GM12891 (cell line): Measurements from ENCODE around the gene FAM124A.

ENCODE experiments used
- DNase-seq: peaks from one replicate; pipeline ENCODE4 v3.0.0; 2011; ENCODE audit warnings: low spot score; ENCODE audit not compliant: insufficient read length
- FAIRE-seq: peaks from 2 replicates; lab custom pipeline; 2011; peaks lifted over from hg19 to GRCh38; lab: Jason Lieb, UNC
- PAX5 ChIP-seq: IDR thresholded peaks from 2 replicates; pipeline ENCODE4 v1.6.1; 2011; ENCODE audit warnings: low read length, moderate library complexity, mild to moderate bottlenecking; ENCODE audit not compliant: insufficient read depth, severe bottlenecking
- POLR2A ChIP-seq: IDR thresholded peaks from 2 replicates; pipeline ENCODE4 v1.6.1; 2011; ENCODE audit warnings: low read depth, low read length, control low read depth
- POLR2AphosphoS5 ChIP-seq: IDR thresholded peaks from 2 replicates; pipeline ENCODE4 v1.6.1; 2011; ENCODE audit warnings: low read depth, low read length, control low read depth
- POU2F2 ChIP-seq: IDR thresholded peaks from 2 replicates; pipeline ENCODE4 v1.6.1; 2011; ENCODE audit warnings: low read depth, mild to moderate bottlenecking, control low read depth, low read length, moderate library complexity
- SPI1 ChIP-seq: IDR thresholded peaks from 2 replicates; pipeline ENCODE4 v1.6.1; 2011; ENCODE audit warnings: low read depth, low read length, control low read depth
- TAF1 ChIP-seq: IDR thresholded peaks from 2 replicates; pipeline ENCODE4 v1.6.1; 2011; ENCODE audit warnings: low read depth, low read length, control low read depth

The FAM124A gene

DNA sequence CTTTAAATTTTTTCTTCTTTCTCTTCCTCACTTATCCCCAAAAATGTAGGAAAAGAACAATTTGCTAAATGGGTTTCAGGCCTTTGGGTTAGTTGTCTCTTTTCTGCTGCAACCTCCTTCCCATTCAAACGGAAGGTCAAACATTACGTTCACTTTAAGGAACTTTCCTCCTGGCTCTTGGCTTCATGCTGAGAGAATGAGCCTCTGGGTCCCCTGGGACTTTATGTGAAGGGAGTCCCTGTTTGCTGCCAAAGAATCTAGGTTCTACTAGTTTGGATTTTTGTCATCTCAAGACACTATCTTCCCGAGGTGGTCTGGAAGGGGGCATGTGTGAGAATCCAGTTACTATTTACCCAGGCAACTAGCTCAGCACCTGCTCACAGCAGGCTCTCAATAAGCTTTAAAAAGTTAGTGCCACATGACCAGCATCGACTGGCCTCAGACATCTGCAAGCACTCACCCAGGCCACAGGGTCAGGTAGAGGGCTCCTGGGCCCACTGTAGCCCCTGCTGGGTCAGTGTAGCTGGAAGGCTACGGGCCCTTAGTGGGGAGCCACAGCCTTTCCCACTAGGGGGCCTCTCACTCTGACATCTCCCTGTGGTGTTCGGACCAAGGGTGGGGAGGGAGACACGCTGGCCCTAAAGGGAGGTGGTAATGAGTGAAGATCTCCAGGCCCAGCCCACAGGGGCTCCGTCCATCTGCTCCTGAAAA lies 40.5 kb downstream of the FAM124A start:
- no peak for FAIRE-seq
- DNase-seq = no peak

DNA sequence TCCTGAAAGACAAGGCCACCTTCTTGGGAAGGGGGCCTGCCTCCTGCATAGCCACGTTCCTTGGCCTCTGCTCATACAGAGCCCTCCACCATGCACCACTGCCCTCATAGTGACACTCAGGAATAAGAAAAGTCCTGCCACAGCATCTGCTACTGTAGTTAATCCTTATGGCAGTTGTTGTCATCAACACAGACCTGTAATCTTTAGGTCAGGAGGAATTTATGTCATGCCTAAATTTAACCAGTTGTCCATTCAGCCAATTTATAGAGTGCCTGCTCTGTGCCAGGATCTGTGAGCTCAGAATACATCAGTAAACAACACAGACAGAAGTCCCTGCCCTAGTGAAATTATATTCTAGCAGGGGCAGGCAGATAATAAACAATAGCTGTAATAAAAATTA lies 44.4 kb downstream of the FAM124A start:
- no peak for FAIRE-seq
- no peak for DNase-seq
- TF ChIP-seq POLR2AphosphoS5 (no peak), POU2F2 (no peak), TAF1 (no peak)

More for the DNA sequence above, 40.5 kb downstream of the FAM124A start:
- TF ChIP-seq SPI1 = no peak
- no peak for TF ChIP-seq POLR2AphosphoS5

GRCh38 chr13:51267622-51268021 lies 45.4 kb downstream of the FAM124A start:
- no peak for DNase-seq
- no peak for FAIRE-seq
- TF ChIP-seq TAF1 (no peak), SPI1 (no peak), POLR2A (no peak), PAX5 (no peak), POU2F2 (no peak), POLR2AphosphoS5 (no peak)

DNA sequence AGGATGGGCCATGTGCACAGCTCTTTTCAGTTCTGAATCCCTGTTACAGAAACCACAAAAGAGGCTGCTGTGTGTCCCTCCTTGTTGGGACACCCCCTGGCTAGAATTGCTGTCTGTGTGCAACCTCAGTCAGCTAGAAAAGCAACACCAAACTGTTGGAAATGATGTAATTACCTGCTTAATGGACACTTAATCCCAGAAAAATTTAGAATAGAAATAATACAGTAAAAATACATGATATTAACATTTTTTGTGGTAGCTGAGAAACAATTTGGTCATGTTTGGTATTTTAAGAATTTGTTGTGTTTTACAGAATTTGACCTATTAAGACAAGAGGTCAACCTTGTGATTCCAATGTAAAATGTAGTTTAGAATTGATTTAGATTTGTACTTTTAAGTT lies 46.8 kb downstream of the FAM124A start:
- DNase-seq = no peak
- no peak for TF ChIP-seq TAF1
- TF ChIP-seq POLR2A = no peak
- no peak for TF ChIP-seq POU2F2
- no peak for FAIRE-seq

GRCh38 chr13:51270623-51271415 lies 48.6 kb downstream of the FAM124A start:
- TF ChIP-seq POLR2AphosphoS5 = no peak
- TF ChIP-seq SPI1 = no peak
- no peak for TF ChIP-seq POLR2A
- TF ChIP-seq POU2F2 = no peak
- no peak for TF ChIP-seq TAF1
- no peak for TF ChIP-seq PAX5
- FAIRE-seq (no peak), DNase-seq (no peak)

- FAIRE-seq (no peak), DNase-seq (no peak)
- TF ChIP-seq POU2F2 = no peak
- TF ChIP-seq POLR2A = no peak
- no peak for TF ChIP-seq SPI1
- TF ChIP-seq PAX5 = no peak
- TF ChIP-seq POLR2AphosphoS5 = no peak
- no peak for TF ChIP-seq TAF1
Measured at GRCh38 chr13:51271528-51272085, 49.4 kb downstream of the FAM124A start.

GRCh38 chr13:51275101-51275500 lies 52.9 kb downstream of the FAM124A start:
- no peak for DNase-seq
- no peak for FAIRE-seq
- no peak for TF ChIP-seq SPI1
- TF ChIP-seq TAF1 = no peak
- no peak for TF ChIP-seq POLR2A
- TF ChIP-seq POLR2AphosphoS5 = no peak
- no peak for TF ChIP-seq PAX5
- no peak for TF ChIP-seq POU2F2

DNA sequence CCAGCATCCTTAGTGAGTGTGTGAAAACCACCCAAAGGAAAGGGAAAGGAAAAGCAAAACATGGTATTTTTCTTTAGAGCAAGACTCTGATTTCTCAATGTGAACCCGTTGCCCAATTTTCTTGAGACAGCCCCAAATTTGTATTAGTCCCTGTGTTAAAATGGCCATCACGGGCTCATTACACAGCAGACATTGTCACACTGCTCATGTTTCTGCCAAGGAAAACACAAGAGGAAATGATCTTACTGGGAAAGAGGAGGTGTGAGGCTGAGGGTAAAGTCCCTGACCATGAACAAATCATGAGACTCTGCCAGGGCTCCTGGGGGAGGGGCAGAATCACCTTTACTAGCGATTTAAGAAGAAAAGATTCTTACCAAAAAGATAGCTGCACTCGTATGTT lies 54.4 kb downstream of the FAM124A start:
- FAIRE-seq = no peak

GRCh38 chr13:51277928-51278327 lies 55.7 kb downstream of the FAM124A start:
- TF ChIP-seq TAF1 (no peak), SPI1 (no peak), PAX5 (no peak), POU2F2 (no peak), POLR2A (no peak), POLR2AphosphoS5 (no peak)
- DNase-seq = no peak
- FAIRE-seq = no peak

More for the DNA sequence above, 54.4 kb downstream of the FAM124A start:
- DNase-seq = no peak
- TF ChIP-seq POLR2A = no peak
- TF ChIP-seq POU2F2 = no peak

DNA sequence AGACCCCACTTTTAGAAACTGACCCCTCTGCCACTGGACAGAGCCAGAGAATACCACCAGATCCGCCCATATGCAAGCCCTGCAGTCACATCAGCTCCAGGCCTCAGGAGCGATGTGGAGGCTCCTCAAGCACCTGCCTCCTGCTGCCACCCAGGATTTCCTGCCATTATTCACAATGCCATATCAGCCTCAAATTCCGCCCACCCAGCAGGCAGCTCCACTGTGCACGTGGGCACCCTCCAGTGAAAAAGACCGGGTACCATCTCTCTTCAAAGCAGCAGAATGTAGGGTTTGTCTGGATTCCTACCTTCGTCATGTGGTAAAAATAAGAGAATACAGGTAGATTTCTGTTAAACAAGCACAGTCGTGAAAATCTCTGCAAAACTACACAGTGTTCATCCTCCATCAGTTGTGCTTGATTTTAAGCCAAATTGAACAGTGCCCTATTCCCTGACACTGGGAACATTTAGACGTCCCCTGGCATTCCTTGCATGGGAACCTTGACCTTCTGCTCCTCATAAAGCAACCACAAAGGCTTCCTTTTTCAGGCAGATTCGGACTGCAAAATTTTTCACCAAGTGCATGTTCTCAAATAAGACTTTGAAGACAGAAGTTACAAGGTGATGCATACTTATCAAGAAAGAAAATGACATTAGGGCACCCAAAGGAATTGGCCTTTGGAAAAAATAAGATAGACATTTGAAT lies 56.4 kb downstream of the FAM124A start:
- no peak for TF ChIP-seq POU2F2
- TF ChIP-seq TAF1 = no peak
- no peak for TF ChIP-seq POLR2AphosphoS5
- no peak for TF ChIP-seq PAX5
- TF ChIP-seq POLR2A = no peak
- TF ChIP-seq SPI1 = no peak
- FAIRE-seq = no peak
- DNase-seq = no peak
